CD8-positive, alpha-beta memory T cell (primary cell): ENCODE results near the gene COL11A2. TPM values are rescaled to one million over a fixed set of nuclear protein-coding genes. Genes with fewer than 3 reads are reported as not detected.

Experiments used
- CTCF ChIA-PET: fragments of 350-600 bp; sonication (Branson Sonifier 250); formaldehyde crosslinking; loops from one replicate; lab custom pipeline; 2021; ENCODE audit warnings: antibody characterized with exemption; lab: Charles Lee
- POLR2A ChIA-PET: fragments of 350-600 bp; sonication (Branson Sonifier 250); formaldehyde crosslinking; loops from one replicate; lab custom pipeline; 2021; ENCODE audit warnings: antibody characterized with exemption; lab: Charles Lee
- DNase-seq, 5 donors: peaks; one replicate each; pipeline versions ENCODE4 v3.0.0 to v3.0.0-alpha.2; 2020 to 2022; ENCODE audit warnings: mixed read lengths in 1 of 5
- H3K27ac ChIP-seq: one replicate; pipeline ENCODE4 v1.7.0; 2013; ENCODE audit warnings: low read depth, mild to moderate bottlenecking, low read length, moderate library complexity
- H3K27me3 ChIP-seq: 2 replicates; pipeline ENCODE4 v1.7.0; 2013; ENCODE audit warnings: low read length, mild to moderate bottlenecking; ENCODE audit not compliant: insufficient read depth, poor library complexity, severe bottlenecking
- H3K36me3 ChIP-seq: 2 replicates; pipeline ENCODE4 v1.7.0; 2013; ENCODE audit warnings: mild to moderate bottlenecking, low read length, moderate library complexity; ENCODE audit not compliant: insufficient read depth
- H3K4me1 ChIP-seq: 2 replicates; pipeline ENCODE4 v1.7.0; 2013; ENCODE audit warnings: mild to moderate bottlenecking, low read length, moderate library complexity; ENCODE audit not compliant: insufficient read depth
- H3K4me3 ChIP-seq: 2 replicates; pipeline ENCODE4 v1.7.0; 2013; ENCODE audit warnings: mild to moderate bottlenecking, low read length
- H3K9me3 ChIP-seq: 2 replicates; pipeline ENCODE4 v1.7.0; 2013; ENCODE audit warnings: mild to moderate bottlenecking, low read length
- H3K27ac Mint-ChIP-seq, 8 donors: one replicate each; pipeline ENCODE4 v1.8.0; 2020 to 2021; ENCODE audit warnings: mixed read lengths in 8 of 8, mild to moderate bottlenecking in 6 of 8, inconsistent platforms in 3 of 8, moderate library complexity in 3 of 8
- H3K27me3 Mint-ChIP-seq, 2 donors: one replicate each; pipeline ENCODE4 v1.8.0; 2020 to 2021; ENCODE audit warnings: mixed read lengths in 2 of 2, mild to moderate bottlenecking in 1 of 2, moderate library complexity in 1 of 2
- H3K36me3 Mint-ChIP-seq, 3 donors: one replicate each; pipeline ENCODE4 v1.8.0; 2020 to 2021; ENCODE audit warnings: mixed read lengths in 3 of 3, inconsistent platforms in 1 of 3, mild to moderate bottlenecking in 1 of 3
- H3K4me1 Mint-ChIP-seq, 3 donors: one replicate each; pipeline ENCODE4 v1.8.0; 2020 to 2021; ENCODE audit warnings: mixed read lengths in 3 of 3, inconsistent platforms in 1 of 3, mild to moderate bottlenecking in 1 of 3
- H3K4me3 Mint-ChIP-seq, 7 donors: one replicate each; pipeline ENCODE4 v1.8.0; 2020 to 2021; ENCODE audit warnings: mixed read lengths in 7 of 7, mild to moderate bottlenecking in 6 of 7, moderate library complexity in 4 of 7, inconsistent platforms in 2 of 7
- H3K9me3 Mint-ChIP-seq, 5 donors: one replicate each; pipeline ENCODE4 v1.8.0; 2020 to 2022; ENCODE audit warnings: mixed read lengths in 5 of 5, mild to moderate bottlenecking in 3 of 5, moderate library complexity in 2 of 5, inconsistent platforms in 1 of 5
- polyA plus RNA-seq: library from polyadenylated mRNA; unstranded; fragments of 300-500 nt; fragmentation: Illumina TruSeq; gene quantifications from one replicate; pipeline ENCODE4 v1.2.3, GENCODE V29; 2021
- total RNA-seq, 2 experiments: library from RNA; stranded (reverse); gene quantifications; one replicate each; pipeline ENCODE4 v1.2.3, GENCODE V29; 2021

The COL11A2 gene
- total and polyA plus RNA-seq, 3 experiments from 2014 or later = 0.69 to 1.1 TPM; not detected in 1

GRCh38 chr6:33113755-33114154 is 78.5 kb downstream of the COL11A2 start:
- peak overlapping the region in 1 of 8 donors; percentile 28 for H3K27ac Mint-ChIP-seq
- H3K4me3 Mint-ChIP-seq = no peak overlapping the region
- peaks cover 10 to 21% (median 19%) of the 10 kb centered on the region in 3 donors for H3K4me1 Mint-ChIP-seq
- Histone ChIP-seq H3K4me3 (no peak overlapping the region), H3K36me3 (no peaks in the 10 kb centered on the region), H3K27me3 (peaks cover 27% of the 10 kb centered on the region), H3K4me1 (no peaks in the 10 kb centered on the region), H3K27ac (no peak overlapping the region), H3K9me3 (no peaks in the 10 kb centered on the region)
- H3K27me3 Mint-ChIP-seq = peaks cover 63 to 93% of the 10 kb centered on the region in 2 donors
- DNase-seq = no peak
- H3K9me3 Mint-ChIP-seq = no peaks in the 10 kb centered on the region
- CTCF ChIA-PET = interaction anchor here (0.6 to 1.9 kb wide), 3 partner anchors 12 to 135 kb away, joined by 4 to 5 read pairs (median 4); no protein-coding TSS in a partner anchor
- POLR2A ChIA-PET = no interaction called here
- H3K36me3 Mint-ChIP-seq = no peaks in the 10 kb centered on the region

Other genes with a start within 250 kb of the COL11A2 start
- 10 to 100 TPM; 14.0 to 16.5 TPM for gene HLA-DMA, start 239.4 kb downstream of the COL11A2 start, total RNA-seq
- 35.0 TPM for gene HLA-DMA, start 239.4 kb downstream of the COL11A2 start, polyA plus RNA-seq
- gene BRD2, start 223.9 kb downstream of the COL11A2 start, total RNA-seq = 100 to 1,000 TPM; 373 to 387 TPM
- 89.9 TPM for gene BRD2, start 223.9 kb downstream of the COL11A2 start, polyA plus RNA-seq
- gene HLA-DOA, start 182.9 kb downstream of the COL11A2 start, total RNA-seq = 1 to 10 TPM; 6.7 to 6.9 TPM
- 12.0 TPM for gene HLA-DOA, start 182.9 kb downstream of the COL11A2 start, polyA plus RNA-seq
- 10 to 100 TPM; 69.8 to 71.7 TPM for gene HLA-DPA1, start 118.8 kb downstream of the COL11A2 start, total RNA-seq
- 156 TPM for gene HLA-DPA1, start 118.8 kb downstream of the COL11A2 start, polyA plus RNA-seq
- 10 to 100 TPM; 20.8 to 25.1 TPM for gene HLA-DPB1, start 116.5 kb downstream of the COL11A2 start, total RNA-seq
- 178 TPM for gene HLA-DPB1, start 116.5 kb downstream of the COL11A2 start, polyA plus RNA-seq
- 10 to 100 TPM; 47.1 to 51.4 TPM for gene RXRB, start 8.2 kb upstream of the COL11A2 start, total RNA-seq
- 8.5 TPM for gene RXRB, start 8.2 kb upstream of the COL11A2 start, polyA plus RNA-seq
- 10 to 100 TPM; 63.1 to 63.6 TPM for gene SLC39A7, start 8.4 kb upstream of the COL11A2 start, total RNA-seq
- gene SLC39A7, start 8.4 kb upstream of the COL11A2 start, polyA plus RNA-seq = 32.9 TPM
- 10 to 100 TPM; 21.3 to 23.5 TPM for gene HSD17B8, start 12.2 kb upstream of the COL11A2 start, total RNA-seq
- gene HSD17B8, start 12.2 kb upstream of the COL11A2 start, polyA plus RNA-seq = 50.7 TPM
- 10 to 100 TPM; 43.1 to 47.0 TPM for gene RING1, start 16.0 kb upstream of the COL11A2 start, total RNA-seq
- 10.1 TPM for gene RING1, start 16.0 kb upstream of the COL11A2 start, polyA plus RNA-seq
- 10 to 100 TPM; 57.2 to 58.5 TPM for gene VPS52, start 79.4 kb upstream of the COL11A2 start, total RNA-seq
- gene VPS52, start 79.4 kb upstream of the COL11A2 start, polyA plus RNA-seq = 13.4 TPM
- 1,000 to 10,000 TPM; 3,797 to 3,852 TPM for gene RPS18, start 79.6 kb upstream of the COL11A2 start, total RNA-seq
- 7,106 TPM for gene RPS18, start 79.6 kb upstream of the COL11A2 start, polyA plus RNA-seq
- 1 to 10 TPM; 6.1 to 7.0 TPM for gene B3GALT4, start 84.7 kb upstream of the COL11A2 start, total RNA-seq
- 35.3 TPM for gene B3GALT4, start 84.7 kb upstream of the COL11A2 start, polyA plus RNA-seq
- gene WDR46, start 96.8 kb upstream of the COL11A2 start, total RNA-seq = 100 to 1,000 TPM; 112 to 117 TPM
- gene WDR46, start 96.8 kb upstream of the COL11A2 start, polyA plus RNA-seq = 76.0 TPM
- gene PFDN6, start 97.1 kb upstream of the COL11A2 start, total RNA-seq = 100 to 1,000 TPM; 118 to 119 TPM
- gene PFDN6, start 97.1 kb upstream of the COL11A2 start, polyA plus RNA-seq = 37.4 TPM
- 10 to 100 TPM; 20.5 to 22.9 TPM for gene RGL2, start 106.5 kb upstream of the COL11A2 start, total RNA-seq
- 10.4 TPM for gene RGL2, start 106.5 kb upstream of the COL11A2 start, polyA plus RNA-seq
- 100 to 1,000 TPM; 211 to 213 TPM for gene TAPBP, start 121.6 kb upstream of the COL11A2 start, total RNA-seq
- gene TAPBP, start 121.6 kb upstream of the COL11A2 start, polyA plus RNA-seq = 500 TPM
- 1 to 10 TPM; 6.9 to 7.8 TPM for gene ZBTB22, start 125.3 kb upstream of the COL11A2 start, total RNA-seq
- 12.7 TPM for gene ZBTB22, start 125.3 kb upstream of the COL11A2 start, polyA plus RNA-seq
- 100 to 1,000 TPM in 1 of 2 experiments, 10 to 100 TPM in 1; 88.2 to 106 TPM for gene DAXX, start 130.5 kb upstream of the COL11A2 start, total RNA-seq
- 152 TPM for gene DAXX, start 130.5 kb upstream of the COL11A2 start, polyA plus RNA-seq
- 10 to 100 TPM; 51.6 to 52.7 TPM for gene KIFC1, start 199.4 kb upstream of the COL11A2 start, total RNA-seq
- gene KIFC1, start 199.4 kb upstream of the COL11A2 start, polyA plus RNA-seq = 0.39 TPM
- 10 to 100 TPM; 38.5 to 43.3 TPM for gene PHF1, start 218.5 kb upstream of the COL11A2 start, total RNA-seq
- 76.5 TPM for gene PHF1, start 218.5 kb upstream of the COL11A2 start, polyA plus RNA-seq
- 100 to 1,000 TPM; 149 to 164 TPM for gene CUTA, start 225.6 kb upstream of the COL11A2 start, total RNA-seq
- 451 TPM for gene CUTA, start 225.6 kb upstream of the COL11A2 start, polyA plus RNA-seq
- 10 to 100 TPM; 22.6 to 24.9 TPM for gene SYNGAP1, start 227.6 kb upstream of the COL11A2 start, total RNA-seq
- gene SYNGAP1, start 227.6 kb upstream of the COL11A2 start, polyA plus RNA-seq = 1.0 TPM